Measurements from ENCODE around the gene TBC1D3B.

- TF ChIP-seq EZH2 (IDR thresholded peaks at IDR 0.05; ENCODE audit: borderline replicate concordance, low read depth, low read length, severe bottlenecking) (no peak), CTCF (IDR thresholded peaks at IDR 0.05; ENCODE audit: borderline replicate concordance, extremely low read depth, low read length, poor library complexity, severe bottlenecking) (no peak)
Observed at GRCh38 chr17:36129616-36130015, 46.8 kb downstream of the TBC1D3B start.

Data from DND-41 (cell line).